GM10847 (cell line): Measurements from ENCODE around the gene TTC28.

Experiments
- POLR2A ChIP-seq: IDR thresholded peaks from 2 replicates; pipeline ENCODE4 v1.6.1; 2011; ENCODE audit not compliant: insufficient read length; ENCODE audit errors: extremely low read depth

TTC28 gene

GRCh38 chr22:28407645-28408044 is 272.0 kb downstream of the TTC28 start:
- TF ChIP-seq POLR2A: no peak

GRCh38 chr22:28406246-28406645 is 273.4 kb downstream of the TTC28 start:
- TF ChIP-seq POLR2A: no peak

- TF ChIP-seq POLR2A: no peak
These were observed 274.1 kb downstream of the TTC28 start for GRCh38 chr22:28405588-28405987.

GRCh38 chr22:28402539-28402938 is 277.1 kb downstream of the TTC28 start:
- no peak for TF ChIP-seq POLR2A

- TF ChIP-seq POLR2A: no peak
These were observed 277.6 kb downstream of the TTC28 start for GRCh38 chr22:28402060-28402459.

- TF ChIP-seq POLR2A: no peak
These were observed 280.7 kb downstream of the TTC28 start for GRCh38 chr22:28398981-28399380.

- TF ChIP-seq POLR2A: no peak
These were observed 281.3 kb downstream of the TTC28 start for GRCh38 chr22:28398355-28398754.

GRCh38 chr22:28397306-28397705 is 282.3 kb downstream of the TTC28 start:
- no peak for TF ChIP-seq POLR2A

- no peak for TF ChIP-seq POLR2A
These were observed 283.5 kb downstream of the TTC28 start for GRCh38 chr22:28395920-28396753.

GRCh38 chr22:28395520-28395919 is 284.1 kb downstream of the TTC28 start:
- TF ChIP-seq POLR2A: no peak

GRCh38 chr22:28394513-28395110 is 285.0 kb downstream of the TTC28 start:
- no peak for TF ChIP-seq POLR2A

GRCh38 chr22:28381429-28382167 is 298.0 kb downstream of the TTC28 start:
- TF ChIP-seq POLR2A: no peak

GRCh38 chr22:28379951-28380350 is 299.7 kb downstream of the TTC28 start:
- TF ChIP-seq POLR2A: no peak

- TF ChIP-seq POLR2A: no peak
These were observed 300.4 kb downstream of the TTC28 start for GRCh38 chr22:28379075-28379779.

GRCh38 chr22:28375761-28376534 is 303.7 kb downstream of the TTC28 start:
- no peak for TF ChIP-seq POLR2A

GRCh38 chr22:28373831-28374230 is 305.8 kb downstream of the TTC28 start:
- no peak for TF ChIP-seq POLR2A
